A673 (cell line): ENCODE data around the gene ROR1. TPM values are rescaled to one million over a fixed set of nuclear protein-coding genes. Genes with fewer than 3 reads are reported as not detected.

Experiments
- BruUV-seq: library from RNA; stranded (reverse); fragments of 400-500 nt; replicated peaks from 2 replicates; lab custom pipeline; 2021; lab: Mats Ljungman, UMichigan
- CTCF ChIA-PET: fragments of 300-600 bp; sonication (Branson Sonifier 250); formaldehyde crosslinking; loops from one replicate; lab custom pipeline; 2022; ENCODE audit warnings: antibody characterized with exemption; lab: Charles Lee
- POLR2A ChIA-PET: fragments of 300-600 bp; sonication (Branson Sonifier 250); formaldehyde crosslinking; loops from one replicate; lab custom pipeline; 2022; ENCODE audit warnings: antibody characterized with exemption; ENCODE audit not compliant: low non-redundant PET; lab: Charles Lee
- DNase-seq: peaks from one replicate; pipeline ENCODE4 v3.0.0-alpha.2; 2015; ENCODE audit warnings: low spot score
- H3K27ac ChIP-seq: fragments of 200-600 bp; sonication (generic); 2 replicates; pipeline ENCODE4 v1.5.1; 2016; ENCODE audit warnings: mixed run types, low read depth, mild to moderate bottlenecking, mixed read lengths, antibody characterized with exemption, low read length; ENCODE audit not compliant: poor library complexity, severe bottlenecking
- H3K27me3 ChIP-seq: fragments of 200-600 bp; sonication (generic); replicated peaks from 2 replicates; pipeline ENCODE4 v1.6.1; 2017; ENCODE audit warnings: mixed run types, low read depth, mild to moderate bottlenecking, mixed read lengths, antibody characterized with exemption, low read length; ENCODE audit not compliant: insufficient read depth, poor library complexity
- H3K36me3 ChIP-seq: fragments of 200-600 bp; sonication (generic); 2 replicates; pipeline ENCODE4 v1.6.1; 2016; ENCODE audit warnings: mixed run types, mild to moderate bottlenecking, mixed read lengths, antibody characterized with exemption, low read length; ENCODE audit not compliant: insufficient read depth, poor library complexity, severe bottlenecking
- H3K4me1 ChIP-seq: fragments of 200-600 bp; sonication (generic); 2 replicates; pipeline ENCODE4 v1.6.1; 2017; ENCODE audit warnings: mixed run types, mild to moderate bottlenecking, mixed read lengths, antibody characterized with exemption, low read length; ENCODE audit not compliant: insufficient read depth, poor library complexity, severe bottlenecking
- H3K4me3 ChIP-seq: fragments of 200-600 bp; sonication (generic); 2 replicates; pipeline ENCODE4 v1.5.1; 2016; ENCODE audit warnings: low read depth, mixed run types, mild to moderate bottlenecking, mixed read lengths, low read length; ENCODE audit not compliant: poor library complexity, severe bottlenecking
- H3K9me3 ChIP-seq: fragments of 200-600 bp; sonication (generic); 2 replicates; pipeline ENCODE4 v1.6.1; 2016; ENCODE audit warnings: mixed run types, low read depth, mild to moderate bottlenecking, mixed read lengths, antibody characterized with exemption, low read length; ENCODE audit not compliant: poor library complexity, severe bottlenecking
- CTCF ChIP-seq: fragments of 300-800, 200-600 bp; sonication (generic); conservative IDR thresholded peaks from 2 replicates; pipeline ENCODE4 v1.5.1; 2017; ENCODE audit warnings: low read depth, mild to moderate bottlenecking, antibody characterized with exemption, low read length, moderate library complexity, mixed read lengths
- EZH2 ChIP-seq: fragments of 200-600 bp; sonication (generic); IDR thresholded peaks from 2 replicates; pipeline ENCODE4 v1.6.1; 2017; ENCODE audit warnings: borderline replicate concordance, low read depth, mild to moderate bottlenecking, mixed read lengths, antibody characterized with exemption, low read length; ENCODE audit not compliant: poor library complexity, severe bottlenecking
- intact Hi-C: fragments of 100-400 bp; cut with micrococcal nuclease; formaldehyde crosslinking; loops from one replicate; pipeline ENCODE4 v1.10.0; 2022; ENCODE audit not compliant: unreplicated experiment
- total RNA-seq: library from RNA; stranded (reverse); gene quantifications from 2 replicates; pipeline ENCODE4 v1.2.3, GENCODE V29; 2021

The ROR1 gene
- total RNA-seq, 1 experiment from 2014 or later, result 7.4 TPM

- TF ChIP-seq EZH2 (no peak), CTCF (no peak)
- intact Hi-C loops, result no loop called here
- Histone ChIP-seq H3K9me3 (no peaks in the 10 kb centered on the region), H3K4me1 (peaks cover 13% of the 10 kb centered on the region), H3K27me3 (no peaks in the 10 kb centered on the region), H3K36me3 (no peaks in the 10 kb centered on the region), H3K4me3 (no peak overlapping the region), H3K27ac (no peak overlapping the region)
- BruUV-seq, result no TSS peak
- POLR2A ChIA-PET, result no interaction called here
- DNase-seq, result no peak
- CTCF ChIA-PET, result interaction anchor here (2.3 kb wide), 1 partner anchor 223 kb away, joined by 30 read pairs; no protein-coding TSS in a partner anchor
These were observed 140.4 kb downstream of the ROR1 start for GRCh38 chr1:63914241-63914640.

GRCh38 chr1:63914706-63915105, 140.9 kb downstream of the ROR1 start:
- H3K4me1 ChIP-seq, result peaks cover 12% of the 10 kb centered on the region
- no peaks in the 10 kb centered on the region for H3K36me3 ChIP-seq
- no peak for TF ChIP-seq CTCF
- TF ChIP-seq EZH2, result no peak
- intact Hi-C loops, result loop anchor here (1.0 to 5.0 kb wide), 3 partner anchors 142 to 297 kb away; partner anchors contain the start of gene ROR1
- no TSS peak for BruUV-seq
- ChIA-PET CTCF (interaction anchor here (0.7 to 2.3 kb wide), 2 partner anchors 223 to 240 kb away, joined by 3 to 30 read pairs; no protein-coding TSS in a partner anchor), POLR2A (no interaction called here)
- H3K9me3 ChIP-seq, result no peaks in the 10 kb centered on the region
- H3K4me3 ChIP-seq, result no peak overlapping the region
- no peaks in the 10 kb centered on the region for H3K27me3 ChIP-seq
- DNase-seq, result no peak
- H3K27ac ChIP-seq, result no peak overlapping the region

- BruUV-seq, result no TSS peak
- Histone ChIP-seq H3K9me3 (no peaks in the 10 kb centered on the region), H3K4me1 (peaks cover 11% of the 10 kb centered on the region), H3K27ac (no peak overlapping the region), H3K36me3 (no peaks in the 10 kb centered on the region), H3K4me3 (no peak overlapping the region), H3K27me3 (no peaks in the 10 kb centered on the region)
- DNase-seq, result peak; percentile 54
- CTCF ChIA-PET, result interaction anchor here (0.7 to 2.3 kb wide), 2 partner anchors 224 to 241 kb away, joined by 3 to 30 read pairs; no protein-coding TSS in a partner anchor
- intact Hi-C loops, result loop anchor here (1.0 to 5.0 kb wide), 3 partner anchors 143 to 298 kb away; partner anchors contain the start of gene ROR1
- peak; percentile 60 for TF ChIP-seq CTCF
- TF ChIP-seq EZH2, result no peak
- POLR2A ChIA-PET, result no interaction called here
These were observed 141.3 kb downstream of the ROR1 start for GRCh38 chr1:63915121-63915520.
